ENCODE results near the gene UBAC2. TPM values are rescaled to one million over a fixed set of nuclear protein-coding genes. Genes with fewer than 3 reads are reported as not detected.

The UBAC2 gene
- total and polyA plus RNA-seq, 11 donors, result 32.6 to 66.9 (median 48.5) TPM

DNA sequence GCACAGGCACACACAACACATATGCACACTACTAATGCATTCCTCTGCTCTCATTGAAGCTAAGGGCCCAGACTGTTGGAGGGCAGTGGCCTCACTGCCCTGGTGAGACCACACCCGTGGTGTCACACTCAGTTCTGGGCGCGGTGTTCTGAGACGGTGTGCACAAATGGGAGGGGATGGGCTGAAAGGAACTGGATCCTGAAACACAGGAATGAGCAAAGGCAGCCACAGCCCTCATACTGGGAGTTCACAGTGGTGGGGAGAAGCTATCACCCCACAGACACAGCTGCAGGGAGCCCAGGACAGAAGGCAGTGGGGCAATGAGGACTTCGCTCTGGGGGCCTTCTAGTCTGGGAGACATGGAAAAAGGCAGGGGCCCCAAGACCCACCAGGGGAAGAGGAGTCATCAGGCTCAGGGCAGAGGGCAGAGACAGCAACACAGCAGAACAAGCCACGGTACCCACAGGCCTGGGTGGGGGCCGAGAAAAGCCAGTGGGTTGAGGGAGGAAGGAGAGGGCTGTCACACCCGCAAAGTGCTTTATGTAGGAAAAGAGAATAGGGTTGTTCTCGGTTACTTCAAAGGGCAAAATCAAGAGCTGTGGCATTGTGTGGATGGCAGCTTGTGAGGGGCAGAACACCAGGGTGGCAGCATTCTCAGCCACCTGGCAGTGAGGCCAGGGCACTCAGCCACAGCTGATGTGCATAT is 181.9 kb downstream of the UBAC2 start:
- Histone ChIP-seq H3K36me3 (peaks cover 0 to 39% (median 11%) of the 10 kb centered on the region in 9 donors), H3K27me3 (no peaks in the 10 kb centered on the region), H3K4me3 (no peak overlapping the region), H3K9me3 (no peaks in the 10 kb centered on the region), H3K4me1 (peaks cover 0 to 54% (median 8%) of the 10 kb centered on the region in 12 donors), H3K27ac (peak overlapping the region in 1 of 12 donors; percentile 38)
- intact Hi-C loops (cut with DNase I), result loop anchor here in 1 of 10 donors (10.0 kb wide), 1 partner anchor 98 kb away; no protein-coding TSS in a partner anchor
- ATAC-seq, result peak in 2 of 4 donors; percentile 9 to 37
- WGBS, 4 donors, result 75 to 81% (median 78%) methylated on average over 9 of the region's 9 CpGs
- TF ChIP-seq POLR2A (IDR thresholded peaks at IDR 0.05), result no peak
- TF ChIP-seq, protein P1, sequence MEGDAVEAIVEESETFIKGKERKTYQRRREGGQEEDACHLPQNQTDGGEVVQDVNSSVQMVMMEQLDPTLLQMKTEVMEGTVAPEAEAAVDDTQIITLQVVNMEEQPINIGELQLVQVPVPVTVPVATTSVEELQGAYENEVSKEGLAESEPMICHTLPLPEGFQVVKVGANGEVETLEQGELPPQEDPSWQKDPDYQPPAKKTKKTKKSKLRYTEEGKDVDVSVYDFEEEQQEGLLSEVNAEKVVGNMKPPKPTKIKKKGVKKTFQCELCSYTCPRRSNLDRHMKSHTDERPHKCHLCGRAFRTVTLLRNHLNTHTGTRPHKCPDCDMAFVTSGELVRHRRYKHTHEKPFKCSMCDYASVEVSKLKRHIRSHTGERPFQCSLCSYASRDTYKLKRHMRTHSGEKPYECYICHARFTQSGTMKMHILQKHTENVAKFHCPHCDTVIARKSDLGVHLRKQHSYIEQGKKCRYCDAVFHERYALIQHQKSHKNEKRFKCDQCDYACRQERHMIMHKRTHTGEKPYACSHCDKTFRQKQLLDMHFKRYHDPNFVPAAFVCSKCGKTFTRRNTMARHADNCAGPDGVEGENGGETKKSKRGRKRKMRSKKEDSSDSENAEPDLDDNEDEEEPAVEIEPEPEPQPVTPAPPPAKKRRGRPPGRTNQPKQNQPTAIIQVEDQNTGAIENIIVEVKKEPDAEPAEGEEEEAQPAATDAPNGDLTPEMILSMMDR (IDR thresholded peaks at IDR 0.05), result no peak
- no peak for DNase-seq

DNA sequence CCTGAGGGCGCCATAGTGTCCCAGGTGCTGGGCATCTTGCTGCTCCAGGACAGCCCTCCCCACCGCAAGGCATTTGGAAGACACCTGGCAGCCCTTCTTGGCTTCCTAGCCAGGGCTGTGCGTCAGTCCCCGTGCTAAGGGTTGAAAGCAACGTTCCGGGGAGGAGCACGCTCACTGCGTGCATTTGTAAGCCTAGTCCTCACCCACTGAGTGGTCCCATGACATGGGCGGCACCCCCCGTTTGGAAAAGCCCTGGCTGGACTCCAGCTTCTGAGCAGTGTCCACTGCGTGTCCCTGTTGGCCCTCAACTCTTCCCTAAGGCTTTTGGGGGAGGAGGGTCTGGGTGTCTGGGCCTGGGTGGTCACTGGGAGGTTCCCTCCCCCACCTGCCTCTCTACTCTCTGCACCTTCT is 182.9 kb downstream of the UBAC2 start:
- peaks cover 0 to 33% (median 11%) of the 10 kb centered on the region in 9 donors for H3K36me3 ChIP-seq
- 71 to 91% (median 84%) methylated on average over 9 to 11 of the region's 11 CpGs for WGBS, 4 donors
- no peak for ATAC-seq

GRCh38 chr13:99383946-99384345 is 183.3 kb downstream of the UBAC2 start:
- no peak overlapping the region for H3K4me3 ChIP-seq
- TF ChIP-seq, protein P1 (IDR thresholded peaks at IDR 0.05), result no peak
- no peak for TF ChIP-seq POLR2A (IDR thresholded peaks at IDR 0.05)
- H3K27ac ChIP-seq, result peak overlapping the region in 1 of 12 donors; percentile 38
- no peaks in the 10 kb centered on the region for H3K9me3 ChIP-seq
- no peak for ATAC-seq
- no peaks in the 10 kb centered on the region for H3K27me3 ChIP-seq
- H3K36me3 ChIP-seq, result peaks cover 0 to 33% (median 11%) of the 10 kb centered on the region in 9 donors
- peaks cover 0 to 48% (median 8%) of the 10 kb centered on the region in 12 donors for H3K4me1 ChIP-seq
- intact Hi-C loops (cut with DNase I), result loop anchor here in 1 of 10 donors (10.0 kb wide), 1 partner anchor 99 kb away; no protein-coding TSS in a partner anchor
- no peak for DNase-seq
- 96 to 99% (median 97%) methylated on average over 5 of the region's 5 CpGs for WGBS, 4 donors

More for the DNA sequence above, 182.9 kb downstream of the UBAC2 start:
- Histone ChIP-seq H3K27me3 (no peaks in the 10 kb centered on the region), H3K9me3 (no peaks in the 10 kb centered on the region), H3K4me1 (peaks cover 0 to 52% (median 8%) of the 10 kb centered on the region in 12 donors), H3K27ac (peak overlapping the region in 1 of 12 donors; percentile 38), H3K4me3 (no peak overlapping the region)
- intact Hi-C loops (cut with DNase I), result loop anchor here in 1 of 10 donors (10.0 kb wide), 1 partner anchor 99 kb away; no protein-coding TSS in a partner anchor
- no peak for TF ChIP-seq POLR2A (IDR thresholded peaks at IDR 0.05)
- TF ChIP-seq, protein P1 (IDR thresholded peaks at IDR 0.05), result no peak
- DNase-seq, result no peak

- Histone ChIP-seq H3K4me3 (no peak overlapping the region), H3K27ac (peak overlapping the region in 1 of 12 donors; percentile 38), H3K9me3 (no peaks in the 10 kb centered on the region), H3K4me1 (peaks cover 0 to 43% (median 8%) of the 10 kb centered on the region in 12 donors), H3K36me3 (peaks cover 0 to 33% (median 11%) of the 10 kb centered on the region in 9 donors), H3K27me3 (no peaks in the 10 kb centered on the region)
- intact Hi-C loops (cut with DNase I), result loop anchor here in 1 of 10 donors (10.0 kb wide), 1 partner anchor 100 kb away; no protein-coding TSS in a partner anchor
- WGBS, 4 donors, result 85 to 94% (median 92%) methylated on average over 13 of the region's 13 CpGs
- no peak for TF ChIP-seq POLR2A (IDR thresholded peaks at IDR 0.05)
- TF ChIP-seq, protein P1 (IDR thresholded peaks at IDR 0.05), result no peak
- ATAC-seq (no peak), DNase-seq (no peak)
These were observed 183.8 kb downstream of the UBAC2 start for GRCh38 chr13:99384468-99384867.

Data from heart left ventricle (tissue), 16 donors.